Measurements from ENCODE around the gene PSMF1. TPM values are rescaled to one million over a fixed set of nuclear protein-coding genes. Genes with fewer than 3 reads are reported as not detected.

Gene PSMF1
- total and polyA plus RNA-seq, 2 experiments from 2014 or later, result 73.7 to 84.2 TPM

- Histone ChIP-seq H3K4me3 (no peak overlapping the region), H3K27ac (ENCODE audit: low read depth) (no peak overlapping the region), H3K36me3 (ENCODE audit: insufficient read depth) (no peaks in the 10 kb centered on the region), H3K9me2 (ENCODE audit: insufficient read depth) (no peaks in the 10 kb centered on the region), H3K27me3 (ENCODE audit: insufficient read depth) (peaks cover 8% of the 10 kb centered on the region), H3K79me2 (replicated peaks; ENCODE audit: insufficient read depth) (no peaks in the 10 kb centered on the region), H3F3A (replicated peaks; ENCODE audit: low read depth) (no peaks in the 10 kb centered on the region), H3K4me2 (no peak overlapping the region), H3K4me1 (ENCODE audit: insufficient read depth) (peaks cover 9% of the 10 kb centered on the region; the same call in 1 of the 2 replicates), H4K20me1 (replicated peaks; ENCODE audit: insufficient read depth) (no peaks in the 10 kb centered on the region; the same call in 1 of the 2 replicates), H2AFZ (no peak overlapping the region)
- H3K36me3 Mint-ChIP-seq (ENCODE audit: low read depth), result peaks cover 2% of the 10 kb centered on the region; the same call in 1 of the 3 replicates
- no peak for DNase-seq (ENCODE audit: low spot score)
- no peak overlapping the region for H3K27ac Mint-ChIP-seq
- no peak for ATAC-seq
- H3K4me1 Mint-ChIP-seq, result peaks cover 18% of the 10 kb centered on the region
- no peaks in the 10 kb centered on the region for H3K9me3 Mint-ChIP-seq
- TF ChIP-seq ZNF114 (CRISPR knock-in tag; IDR thresholded peaks at IDR 0.05), result no peak
- TF ChIP-seq REST (IDR thresholded peaks at IDR 0.05; ENCODE audit: unreplicated experiment), result no peak
- TF ChIP-seq NANOG (IDR thresholded peaks at IDR 0.05; ENCODE audit: borderline replicate concordance), result no peak
- TF ChIP-seq, protein P1, sequence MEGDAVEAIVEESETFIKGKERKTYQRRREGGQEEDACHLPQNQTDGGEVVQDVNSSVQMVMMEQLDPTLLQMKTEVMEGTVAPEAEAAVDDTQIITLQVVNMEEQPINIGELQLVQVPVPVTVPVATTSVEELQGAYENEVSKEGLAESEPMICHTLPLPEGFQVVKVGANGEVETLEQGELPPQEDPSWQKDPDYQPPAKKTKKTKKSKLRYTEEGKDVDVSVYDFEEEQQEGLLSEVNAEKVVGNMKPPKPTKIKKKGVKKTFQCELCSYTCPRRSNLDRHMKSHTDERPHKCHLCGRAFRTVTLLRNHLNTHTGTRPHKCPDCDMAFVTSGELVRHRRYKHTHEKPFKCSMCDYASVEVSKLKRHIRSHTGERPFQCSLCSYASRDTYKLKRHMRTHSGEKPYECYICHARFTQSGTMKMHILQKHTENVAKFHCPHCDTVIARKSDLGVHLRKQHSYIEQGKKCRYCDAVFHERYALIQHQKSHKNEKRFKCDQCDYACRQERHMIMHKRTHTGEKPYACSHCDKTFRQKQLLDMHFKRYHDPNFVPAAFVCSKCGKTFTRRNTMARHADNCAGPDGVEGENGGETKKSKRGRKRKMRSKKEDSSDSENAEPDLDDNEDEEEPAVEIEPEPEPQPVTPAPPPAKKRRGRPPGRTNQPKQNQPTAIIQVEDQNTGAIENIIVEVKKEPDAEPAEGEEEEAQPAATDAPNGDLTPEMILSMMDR (conservative IDR thresholded peaks at IDR 0.05; ENCODE audit: low read depth in 2 of 2), result no peak
- H3K27me3 Mint-ChIP-seq (ENCODE audit: insufficient read depth, low read depth, poor library complexity), result peaks cover 10% of the 10 kb centered on the region
- no peak overlapping the region for H3K4me3 Mint-ChIP-seq
Observed at GRCh38 chr20:1178103-1178502, 59.7 kb downstream of the PSMF1 start.

DNA sequence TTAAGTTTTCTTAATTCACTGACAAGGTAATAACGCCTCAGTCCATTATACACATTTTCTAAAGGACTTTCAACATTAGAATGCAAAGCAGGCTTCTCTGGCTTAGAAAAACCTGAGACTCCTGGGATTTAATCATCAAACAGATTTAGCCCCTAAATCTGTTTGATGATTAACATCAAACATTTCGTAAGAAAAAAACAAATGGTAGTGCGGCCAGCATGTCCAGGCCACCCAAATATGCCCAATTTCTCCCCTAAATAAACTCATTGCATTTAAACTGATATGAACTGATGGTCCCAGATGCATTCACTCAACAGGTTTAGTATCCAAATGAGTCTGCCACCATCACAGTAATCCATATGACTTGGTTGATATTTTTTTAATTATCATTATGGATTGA lies 60.2 kb downstream of the PSMF1 start:
- Histone ChIP-seq H3K79me2 (replicated peaks; ENCODE audit: insufficient read depth) (no peaks in the 10 kb centered on the region), H3K4me3 (no peak overlapping the region), H3K4me1 (ENCODE audit: insufficient read depth) (peaks cover 9% of the 10 kb centered on the region; the same call in 1 of the 2 replicates), H2AFZ (no peak overlapping the region), H3K9me2 (ENCODE audit: insufficient read depth) (no peaks in the 10 kb centered on the region), H3K27ac (ENCODE audit: low read depth) (no peak overlapping the region), H3F3A (replicated peaks; ENCODE audit: low read depth) (no peaks in the 10 kb centered on the region), H4K20me1 (replicated peaks; ENCODE audit: insufficient read depth) (no peaks in the 10 kb centered on the region; the same call in 1 of the 2 replicates), H3K4me2 (no peak overlapping the region), H3K27me3 (ENCODE audit: insufficient read depth) (peaks cover 13% of the 10 kb centered on the region), H3K36me3 (ENCODE audit: insufficient read depth) (no peaks in the 10 kb centered on the region)
- Mint-ChIP-seq H3K4me1 (peaks cover 18% of the 10 kb centered on the region), H3K27me3 (ENCODE audit: insufficient read depth, low read depth, poor library complexity) (peaks cover 14% of the 10 kb centered on the region), H3K4me3 (no peak overlapping the region), H3K27ac (no peak overlapping the region), H3K36me3 (ENCODE audit: low read depth) (peaks cover 2% of the 10 kb centered on the region; the same call in 1 of the 3 replicates), H3K9me3 (no peaks in the 10 kb centered on the region)
- DNase-seq (ENCODE audit: low spot score) (no peak), ATAC-seq (no peak)
- TF ChIP-seq ZNF331 (CRISPR knock-in tag; IDR thresholded peaks at IDR 0.05; ENCODE audit: low read depth) (no peak), NANOG (IDR thresholded peaks at IDR 0.05; ENCODE audit: borderline replicate concordance) (no peak), EZH2 (IDR thresholded peaks at IDR 0.05; ENCODE audit: low read depth, unreplicated experiment) (no peak)
- TF ChIP-seq, protein P2, sequence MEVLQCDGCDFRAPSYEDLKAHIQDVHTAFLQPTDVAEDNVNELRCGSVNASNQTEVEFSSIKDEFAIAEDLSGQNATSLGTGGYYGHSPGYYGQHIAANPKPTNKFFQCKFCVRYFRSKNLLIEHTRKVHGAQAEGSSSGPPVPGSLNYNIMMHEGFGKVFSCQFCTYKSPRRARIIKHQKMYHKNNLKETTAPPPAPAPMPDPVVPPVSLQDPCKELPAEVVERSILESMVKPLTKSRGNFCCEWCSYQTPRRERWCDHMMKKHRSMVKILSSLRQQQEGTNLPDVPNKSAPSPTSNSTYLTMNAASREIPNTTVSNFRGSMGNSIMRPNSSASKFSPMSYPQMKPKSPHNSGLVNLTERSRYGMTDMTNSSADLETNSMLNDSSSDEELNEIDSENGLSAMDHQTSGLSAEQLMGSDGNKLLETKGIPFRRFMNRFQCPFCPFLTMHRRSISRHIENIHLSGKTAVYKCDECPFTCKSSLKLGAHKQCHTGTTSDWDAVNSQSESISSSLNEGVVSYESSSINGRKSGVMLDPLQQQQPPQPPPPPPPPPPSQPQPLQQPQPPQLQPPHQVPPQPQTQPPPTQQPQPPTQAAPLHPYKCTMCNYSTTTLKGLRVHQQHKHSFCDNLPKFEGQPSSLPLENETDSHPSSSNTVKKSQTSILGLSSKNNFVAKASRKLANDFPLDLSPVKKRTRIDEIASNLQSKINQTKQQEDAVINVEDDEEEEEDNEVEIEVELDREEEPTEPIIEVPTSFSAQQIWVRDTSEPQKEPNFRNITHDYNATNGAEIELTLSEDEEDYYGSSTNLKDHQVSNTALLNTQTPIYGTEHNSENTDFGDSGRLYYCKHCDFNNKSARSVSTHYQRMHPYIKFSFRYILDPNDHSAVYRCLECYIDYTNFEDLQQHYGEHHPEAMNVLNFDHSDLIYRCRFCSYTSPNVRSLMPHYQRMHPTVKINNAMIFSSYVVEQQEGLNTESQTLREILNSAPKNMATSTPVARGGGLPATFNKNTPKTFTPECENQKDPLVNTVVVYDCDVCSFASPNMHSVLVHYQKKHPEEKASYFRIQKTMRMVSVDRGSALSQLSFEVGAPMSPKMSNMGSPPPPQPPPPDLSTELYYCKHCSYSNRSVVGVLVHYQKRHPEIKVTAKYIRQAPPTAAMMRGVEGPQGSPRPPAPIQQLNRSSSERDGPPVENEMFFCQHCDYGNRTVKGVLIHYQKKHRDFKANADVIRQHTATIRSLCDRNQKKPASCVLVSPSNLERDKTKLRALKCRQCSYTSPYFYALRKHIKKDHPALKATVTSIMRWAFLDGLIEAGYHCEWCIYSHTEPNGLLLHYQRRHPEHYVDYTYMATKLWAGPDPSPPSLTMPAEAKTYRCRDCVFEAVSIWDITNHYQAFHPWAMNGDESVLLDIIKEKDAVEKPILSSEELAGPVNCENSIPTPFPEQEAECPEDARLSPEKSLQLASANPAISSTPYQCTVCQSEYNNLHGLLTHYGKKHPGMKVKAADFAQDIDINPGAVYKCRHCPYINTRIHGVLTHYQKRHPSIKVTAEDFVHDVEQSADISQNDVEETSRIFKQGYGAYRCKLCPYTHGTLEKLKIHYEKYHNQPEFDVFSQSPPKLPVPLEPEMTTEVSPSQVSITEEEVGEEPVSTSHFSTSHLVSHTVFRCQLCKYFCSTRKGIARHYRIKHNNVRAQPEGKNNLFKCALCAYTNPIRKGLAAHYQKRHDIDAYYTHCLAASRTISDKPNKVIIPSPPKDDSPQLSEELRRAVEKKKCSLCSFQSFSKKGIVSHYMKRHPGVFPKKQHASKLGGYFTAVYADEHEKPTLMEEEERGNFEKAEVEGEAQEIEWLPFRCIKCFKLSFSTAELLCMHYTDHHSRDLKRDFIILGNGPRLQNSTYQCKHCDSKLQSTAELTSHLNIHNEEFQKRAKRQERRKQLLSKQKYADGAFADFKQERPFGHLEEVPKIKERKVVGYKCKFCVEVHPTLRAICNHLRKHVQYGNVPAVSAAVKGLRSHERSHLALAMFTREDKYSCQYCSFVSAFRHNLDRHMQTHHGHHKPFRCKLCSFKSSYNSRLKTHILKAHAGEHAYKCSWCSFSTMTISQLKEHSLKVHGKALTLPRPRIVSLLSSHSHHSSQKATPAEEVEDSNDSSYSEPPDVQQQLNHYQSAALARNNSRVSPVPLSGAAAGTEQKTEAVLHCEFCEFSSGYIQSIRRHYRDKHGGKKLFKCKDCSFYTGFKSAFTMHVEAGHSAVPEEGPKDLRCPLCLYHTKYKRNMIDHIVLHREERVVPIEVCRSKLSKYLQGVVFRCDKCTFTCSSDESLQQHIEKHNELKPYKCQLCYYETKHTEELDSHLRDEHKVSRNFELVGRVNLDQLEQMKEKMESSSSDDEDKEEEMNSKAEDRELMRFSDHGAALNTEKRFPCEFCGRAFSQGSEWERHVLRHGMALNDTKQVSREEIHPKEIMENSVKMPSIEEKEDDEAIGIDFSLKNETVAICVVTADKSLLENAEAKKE (CRISPR knock-in tag; IDR thresholded peaks at IDR 0.05), result no peak
